ENCODE measurements around the gene APBA1. TPM values are rescaled to one million over a fixed set of nuclear protein-coding genes. Genes with fewer than 3 reads are reported as not detected.
A peak's percentile ranks its signal among the peaks of the same experiment; 100 is the strongest.

The APBA1 gene
- total and polyA plus RNA-seq, 2 of the 8 experiments (the other 6 are each of a cell fraction or from before 2014, with no cell fraction given), result 0.36 to 0.60 TPM

GRCh38 chr9:69386651-69387050 lies 285.5 kb downstream of the APBA1 start:
- H2BK5ac ChIP-seq (ENCODE audit: low read depth, low read length), result no peak overlapping the region
- H3K4ac ChIP-seq (replicated peaks; ENCODE audit: insufficient read length, low read depth, low read length), result no peak overlapping the region
- no peak overlapping the region for H3K27ac ChIP-seq (ENCODE audit: low read depth, low read length)
- H3K4me2 ChIP-seq (ENCODE audit: insufficient read depth in 1 of 2, low read depth in 2 of 2, low read length in 2 of 2), result no peak overlapping the region
- CTCF ChIA-PET (ENCODE audit: partially characterized antibody), result interaction anchor here (1.7 kb wide), 1 partner anchor 26 kb away, joined by 4 read pairs; no protein-coding TSS in a partner anchor
- no peak overlapping the region for H3K4me3 ChIP-seq (ENCODE audit: extremely low read depth in 1 of 4, insufficient read depth in 2 of 4, low read depth in 3 of 4, low read length in 4 of 4)
- H4K5ac ChIP-seq (ENCODE audit: insufficient read length, low read depth, low read length), result no peak overlapping the region
- no peaks in the 10 kb centered on the region for H3K9me3 ChIP-seq (ENCODE audit: insufficient read depth in 2 of 2, low read depth in 1 of 2, low read length in 1 of 2)
- H3K56ac ChIP-seq (replicated peaks; ENCODE audit: insufficient read length, low read depth, low read length), result no peak overlapping the region
- H2BK12ac ChIP-seq (ENCODE audit: low read depth, low read length), result no peak overlapping the region
- H3K18ac ChIP-seq (ENCODE audit: extremely low read depth, low read length), result no peak overlapping the region
- DNase-seq (ENCODE audit: low read depth in 1 of 2, low spot score in 2 of 2), result no peak
- H4K20me1 ChIP-seq (replicated peaks in 1 of 2; ENCODE audit: control insufficient read depth in 1 of 2, insufficient read depth in 2 of 2, low read length in 2 of 2), result no peaks in the 10 kb centered on the region
- peaks cover 0 to 14% (median 2%) of the 10 kb centered on the region in 4 experiments; a peak in 5 of 8 replicates for H3K36me3 ChIP-seq (ENCODE audit: control insufficient read depth in 2 of 4, insufficient read depth in 4 of 4, low read length in 3 of 4)
- H3K23ac ChIP-seq (ENCODE audit: insufficient read length), result no peak overlapping the region
- no peak overlapping the region for H2BK120ac ChIP-seq (replicated peaks; ENCODE audit: low read depth, low read length)
- peaks cover 0 to 4% (median under 1%) of the 10 kb centered on the region in 4 experiments; a peak in 2 of 7 replicates for H3K4me1 ChIP-seq (replicated peaks in 1 of 4; ENCODE audit: control insufficient read depth in 3 of 4, insufficient read depth in 4 of 4, low read length in 3 of 4)
- FAIRE-seq, result no peak
- no peak for TF ChIP-seq PHF8 (conservative IDR thresholded peaks at IDR 0.05; ENCODE audit: low read depth, low read length)
- no peak for TF ChIP-seq POU5F1 (IDR thresholded peaks at IDR 0.05; ENCODE audit: low read depth, low read length)
- H4K91ac ChIP-seq (replicated peaks; ENCODE audit: insufficient read length, low read length), result no peak overlapping the region
- no peak overlapping the region for H3K14ac ChIP-seq (ENCODE audit: insufficient read length)
- 0 out of 2 replicates have a peak overlapping the region, but pooled peaks have one; percentile 40 for H2BK20ac ChIP-seq (ENCODE audit: low read length)
- no peak overlapping the region for H2AFZ ChIP-seq (ENCODE audit: low read length)
- H4K8ac ChIP-seq (ENCODE audit: extremely low read depth, insufficient read depth, low read length), result no peak overlapping the region
- H3K79me2 ChIP-seq (ENCODE audit: control insufficient read depth in 1 of 2, insufficient read depth in 2 of 2, low read length in 2 of 2), result no peaks in the 10 kb centered on the region
- WGBS, 2 experiments (ENCODE audit: extremely low coverage in 1 of 2, insufficient coverage in 1 of 2, insufficient read length in 1 of 2, insufficient replicate concordance in 2 of 2, low coverage in 1 of 2, low lambda C conversion rate in 2 of 2, missing lambda C conversion rate in 1 of 2), result 92% methylated on average over 4 of the region's 4 CpGs; no CpG with 5 or more reads in 1 of the 2 experiments
- H3K23me2 ChIP-seq (ENCODE audit: low read depth, low read length), result no peaks in the 10 kb centered on the region
- no peaks in the 10 kb centered on the region for H3K79me1 ChIP-seq (ENCODE audit: low read depth, low read length)
- no peak overlapping the region for H3K9ac ChIP-seq (replicated peaks in 1 of 4; ENCODE audit: extremely low read depth in 1 of 4, low read depth in 3 of 4, low read length in 3 of 4)
- POLR2A ChIA-PET (ENCODE audit: partially characterized antibody), result interaction anchor here (1.3 kb wide), 1 partner anchor 11 kb away, joined by 3 read pairs; no protein-coding TSS in a partner anchor
- H3K27me3 ChIP-seq (replicated peaks in 1 of 4; ENCODE audit: control insufficient read depth in 3 of 4, extremely low read depth in 1 of 4, insufficient read depth in 3 of 4, low read length in 3 of 4), result no peaks in the 10 kb centered on the region
- no peak overlapping the region for H2BK15ac ChIP-seq (ENCODE audit: low read length)
- H2AK5ac ChIP-seq (ENCODE audit: low read depth, low read length), result no peak overlapping the region

Data from H1 (cell line).